SK-N-MC (cell line): ENCODE measurements around the gene SLCO4A1.

ENCODE experiments used
- EZH2 ChIP-seq: fragments of 200-600 bp; sonication (generic); IDR thresholded peaks from one replicate; pipeline ENCODE4 v1.6.1; 2017; ENCODE audit warnings: antibody characterized with exemption
- POLR2AphosphoS5 ChIP-seq: IDR thresholded peaks from 2 replicates; pipeline ENCODE4 v1.6.1; 2012; ENCODE audit warnings: mild to moderate bottlenecking, low read depth, low read length, borderline replicate concordance

DNA sequence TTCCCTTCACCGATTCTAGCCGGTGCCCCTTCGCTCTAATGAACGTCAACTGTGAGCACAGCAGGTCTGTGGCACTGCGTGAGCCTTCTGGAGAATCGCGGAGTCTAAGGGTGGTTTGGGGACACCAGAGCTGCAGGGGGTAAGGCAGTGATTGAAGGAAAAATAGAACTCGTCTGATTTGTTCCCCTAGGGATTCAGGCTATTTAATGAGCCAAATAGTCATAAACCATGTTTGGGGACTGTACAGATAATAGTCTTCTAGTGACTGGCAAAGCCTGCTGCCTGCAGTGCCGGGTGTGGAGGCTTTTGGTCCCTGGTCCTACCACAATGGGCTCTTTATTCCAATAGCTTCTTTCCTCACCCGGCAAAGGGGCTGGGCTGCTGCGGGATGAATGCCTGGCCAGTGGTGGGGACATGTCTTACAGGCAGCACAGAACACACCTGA is 55.2 kb downstream of the SLCO4A1 start:
- TF ChIP-seq EZH2 (no peak), POLR2AphosphoS5 (no peak)
